ENCODE results near the gene TRPV5. TPM values are rescaled to one million over a fixed set of nuclear protein-coding genes. Genes with fewer than 3 reads are reported as not detected.

Gene TRPV5
- total RNA-seq, 2 donors from 2014 or later, result not detected

DNA sequence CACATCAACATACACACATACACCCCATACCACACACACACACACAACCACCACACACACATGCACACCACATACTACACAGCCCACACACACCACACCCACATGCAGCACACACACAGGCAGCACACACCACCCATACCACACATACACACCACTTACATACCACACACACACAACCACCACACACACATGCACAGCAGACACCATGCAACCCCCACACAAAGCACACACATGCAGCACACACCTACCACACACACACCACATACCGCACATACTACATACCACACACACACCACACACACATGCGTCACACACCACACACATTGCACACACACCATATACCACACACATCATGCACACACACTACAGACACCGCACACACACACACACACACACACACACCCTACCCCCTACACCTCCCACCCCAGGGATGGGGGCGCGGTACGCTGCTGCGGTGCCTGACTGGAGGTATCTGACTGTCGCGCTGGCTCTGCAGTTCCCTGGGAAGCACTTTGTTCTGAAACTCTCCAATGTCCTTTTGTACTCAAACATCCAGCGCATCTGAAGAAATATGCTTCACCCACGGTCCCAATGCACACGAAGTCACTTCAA is 42.6 kb downstream of the TRPV5 start:
- Histone ChIP-seq H3K27ac (no peak overlapping the region), H3K27me3 (no peaks in the 10 kb centered on the region), H3K4me1 (no peaks in the 10 kb centered on the region), H3K36me3 (no peaks in the 10 kb centered on the region), H3K4me3 (no peak overlapping the region), H3K9me3 (no peaks in the 10 kb centered on the region)
- no peak for DNase-seq (ENCODE audit: low spot score)
- TF ChIP-seq, protein P1, sequence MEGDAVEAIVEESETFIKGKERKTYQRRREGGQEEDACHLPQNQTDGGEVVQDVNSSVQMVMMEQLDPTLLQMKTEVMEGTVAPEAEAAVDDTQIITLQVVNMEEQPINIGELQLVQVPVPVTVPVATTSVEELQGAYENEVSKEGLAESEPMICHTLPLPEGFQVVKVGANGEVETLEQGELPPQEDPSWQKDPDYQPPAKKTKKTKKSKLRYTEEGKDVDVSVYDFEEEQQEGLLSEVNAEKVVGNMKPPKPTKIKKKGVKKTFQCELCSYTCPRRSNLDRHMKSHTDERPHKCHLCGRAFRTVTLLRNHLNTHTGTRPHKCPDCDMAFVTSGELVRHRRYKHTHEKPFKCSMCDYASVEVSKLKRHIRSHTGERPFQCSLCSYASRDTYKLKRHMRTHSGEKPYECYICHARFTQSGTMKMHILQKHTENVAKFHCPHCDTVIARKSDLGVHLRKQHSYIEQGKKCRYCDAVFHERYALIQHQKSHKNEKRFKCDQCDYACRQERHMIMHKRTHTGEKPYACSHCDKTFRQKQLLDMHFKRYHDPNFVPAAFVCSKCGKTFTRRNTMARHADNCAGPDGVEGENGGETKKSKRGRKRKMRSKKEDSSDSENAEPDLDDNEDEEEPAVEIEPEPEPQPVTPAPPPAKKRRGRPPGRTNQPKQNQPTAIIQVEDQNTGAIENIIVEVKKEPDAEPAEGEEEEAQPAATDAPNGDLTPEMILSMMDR (IDR thresholded peaks at IDR 0.05), result no peak

- H3K36me3 ChIP-seq, result no peaks in the 10 kb centered on the region
- no peak overlapping the region for H3K4me3 ChIP-seq
- no peak overlapping the region for H3K27ac ChIP-seq
- TF ChIP-seq, protein P1 (IDR thresholded peaks at IDR 0.05), result no peak
- H3K9me3 ChIP-seq, result no peaks in the 10 kb centered on the region
- no peaks in the 10 kb centered on the region for H3K27me3 ChIP-seq
- no peaks in the 10 kb centered on the region for H3K4me1 ChIP-seq
- no peak for DNase-seq (ENCODE audit: low spot score)
Measured at GRCh38 chr7:142889816-142890215, 43.7 kb downstream of the TRPV5 start.

- no peak for DNase-seq (ENCODE audit: low spot score)
- TF ChIP-seq, protein P1 (IDR thresholded peaks at IDR 0.05), result no peak
- Histone ChIP-seq H3K27ac (no peak overlapping the region), H3K27me3 (no peaks in the 10 kb centered on the region), H3K4me3 (no peak overlapping the region), H3K36me3 (no peaks in the 10 kb centered on the region), H3K4me1 (no peaks in the 10 kb centered on the region), H3K9me3 (no peaks in the 10 kb centered on the region)
Measured at GRCh38 chr7:142887282-142888015, 46.1 kb downstream of the TRPV5 start.

GRCh38 chr7:142886866-142887265 is 46.7 kb downstream of the TRPV5 start:
- no peaks in the 10 kb centered on the region for H3K4me1 ChIP-seq
- TF ChIP-seq, protein P1 (IDR thresholded peaks at IDR 0.05), result no peak
- H3K36me3 ChIP-seq, result no peaks in the 10 kb centered on the region
- no peak overlapping the region for H3K4me3 ChIP-seq
- H3K9me3 ChIP-seq, result no peaks in the 10 kb centered on the region
- no peaks in the 10 kb centered on the region for H3K27me3 ChIP-seq
- DNase-seq (ENCODE audit: low spot score), result no peak
- H3K27ac ChIP-seq, result no peak overlapping the region

DNA sequence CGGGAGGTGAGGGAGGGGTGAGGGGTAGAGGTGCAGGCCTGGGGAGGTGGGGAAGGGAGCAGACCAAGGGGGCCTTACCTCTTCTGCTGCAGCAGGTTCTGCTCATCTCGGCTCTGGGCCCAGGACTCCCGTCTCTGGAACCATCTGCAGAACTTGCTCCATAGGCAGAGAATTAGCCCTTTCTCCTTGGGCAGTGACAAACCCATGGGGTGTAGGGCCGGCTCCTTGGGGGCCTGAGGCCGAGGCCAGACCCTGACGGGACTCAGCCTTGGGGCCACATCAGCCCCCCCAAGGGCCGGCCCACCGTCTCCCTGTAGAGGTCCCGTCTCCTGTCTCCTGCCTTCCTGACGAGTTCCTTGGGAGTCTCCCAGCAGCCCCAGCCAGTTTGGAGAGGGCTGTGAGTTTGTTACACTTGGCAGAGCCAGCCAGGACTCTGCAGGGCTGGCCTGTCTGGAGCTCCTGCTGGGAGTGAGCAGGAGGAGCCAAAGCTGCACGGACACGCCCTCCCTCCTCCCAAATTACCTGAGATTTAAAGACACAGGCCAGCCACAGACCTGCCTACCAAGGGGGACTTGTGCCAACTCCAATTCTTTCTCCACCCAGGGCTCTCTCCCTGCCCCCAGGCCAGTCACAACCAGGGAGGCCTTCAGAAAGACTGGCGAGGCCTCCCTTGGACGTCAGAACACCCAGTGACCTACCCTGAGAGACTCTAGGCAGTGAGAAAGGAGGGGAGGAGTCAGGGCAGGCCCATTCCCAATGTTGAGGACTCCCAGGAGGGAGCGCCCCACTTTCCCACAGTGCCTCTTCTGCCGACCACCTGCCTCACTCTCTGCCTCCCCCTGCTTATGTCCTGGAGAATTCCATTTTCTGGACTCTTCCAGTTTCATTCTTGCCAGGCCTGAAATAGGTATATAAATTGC is 48.0 kb downstream of the TRPV5 start, which contains the start of gene TRPV6:
TSS of gene TRPV6 (minus strand) at position 435 of the 920 bp plus-strand sequence.
- H3K27me3 ChIP-seq, result no peaks in the 10 kb centered on the region
- TF ChIP-seq, protein P1 (IDR thresholded peaks at IDR 0.05), result no peak

More for the DNA sequence above, 48.0 kb downstream of the TRPV5 start, which contains the start of gene TRPV6:
- H3K4me1 ChIP-seq, result no peaks in the 10 kb centered on the region
- H3K4me3 ChIP-seq, result no peak within 1 kb of the TSS
- H3K27ac ChIP-seq, result no peak within 1 kb of the TSS
- DNase-seq (ENCODE audit: low spot score), result no peak
- no peaks in the 10 kb centered on the region for H3K36me3 ChIP-seq
- no peaks in the 10 kb centered on the region for H3K9me3 ChIP-seq
